Fibroblast of mammary gland (primary cell): Measurements from ENCODE around the gene CHODL.

Source experiments
- DNase-seq: peaks from one replicate; pipeline ENCODE4 v3.0.0-alpha.2; 2010; ENCODE audit warnings: low read depth
- H3K4me3 ChIP-seq: 2 replicates; pipeline ENCODE4 v1.5.1; 2011; ENCODE audit warnings: low read depth, mild to moderate bottlenecking, low read length, moderate library complexity; ENCODE audit not compliant: control insufficient read depth
- TF ChIP-seq, protein P1 (sequence below): conservative IDR thresholded peaks from 2 replicates; pipeline ENCODE4 v1.5.1; 2011; ENCODE audit warnings: low read depth, low read length, inconsistent platforms; ENCODE audit not compliant: control insufficient read depth, insufficient read depth

CHODL gene

DNA sequence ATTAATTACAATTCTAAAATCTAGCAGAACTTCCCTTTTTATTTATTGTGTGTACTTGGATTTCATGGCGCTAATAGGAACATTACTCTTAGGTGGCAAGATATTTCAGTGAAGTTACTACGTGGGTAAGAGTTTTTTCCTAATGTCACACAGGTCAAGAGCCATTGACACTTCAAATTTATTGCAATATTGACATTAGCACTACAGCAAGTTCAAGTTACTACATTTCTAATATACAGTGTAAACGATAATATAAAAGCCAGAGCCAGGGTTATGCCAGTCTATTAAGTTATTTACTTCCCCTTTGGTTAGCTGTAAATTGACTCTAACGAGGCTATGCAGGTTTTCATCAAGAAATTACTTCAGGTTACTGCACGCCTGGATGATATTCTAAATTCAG is 29.7 kb downstream of the CHODL start:
- no peak for DNase-seq
- no peak overlapping the region for H3K4me3 ChIP-seq
- TF ChIP-seq, protein P1, sequence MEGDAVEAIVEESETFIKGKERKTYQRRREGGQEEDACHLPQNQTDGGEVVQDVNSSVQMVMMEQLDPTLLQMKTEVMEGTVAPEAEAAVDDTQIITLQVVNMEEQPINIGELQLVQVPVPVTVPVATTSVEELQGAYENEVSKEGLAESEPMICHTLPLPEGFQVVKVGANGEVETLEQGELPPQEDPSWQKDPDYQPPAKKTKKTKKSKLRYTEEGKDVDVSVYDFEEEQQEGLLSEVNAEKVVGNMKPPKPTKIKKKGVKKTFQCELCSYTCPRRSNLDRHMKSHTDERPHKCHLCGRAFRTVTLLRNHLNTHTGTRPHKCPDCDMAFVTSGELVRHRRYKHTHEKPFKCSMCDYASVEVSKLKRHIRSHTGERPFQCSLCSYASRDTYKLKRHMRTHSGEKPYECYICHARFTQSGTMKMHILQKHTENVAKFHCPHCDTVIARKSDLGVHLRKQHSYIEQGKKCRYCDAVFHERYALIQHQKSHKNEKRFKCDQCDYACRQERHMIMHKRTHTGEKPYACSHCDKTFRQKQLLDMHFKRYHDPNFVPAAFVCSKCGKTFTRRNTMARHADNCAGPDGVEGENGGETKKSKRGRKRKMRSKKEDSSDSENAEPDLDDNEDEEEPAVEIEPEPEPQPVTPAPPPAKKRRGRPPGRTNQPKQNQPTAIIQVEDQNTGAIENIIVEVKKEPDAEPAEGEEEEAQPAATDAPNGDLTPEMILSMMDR: no peak

DNA sequence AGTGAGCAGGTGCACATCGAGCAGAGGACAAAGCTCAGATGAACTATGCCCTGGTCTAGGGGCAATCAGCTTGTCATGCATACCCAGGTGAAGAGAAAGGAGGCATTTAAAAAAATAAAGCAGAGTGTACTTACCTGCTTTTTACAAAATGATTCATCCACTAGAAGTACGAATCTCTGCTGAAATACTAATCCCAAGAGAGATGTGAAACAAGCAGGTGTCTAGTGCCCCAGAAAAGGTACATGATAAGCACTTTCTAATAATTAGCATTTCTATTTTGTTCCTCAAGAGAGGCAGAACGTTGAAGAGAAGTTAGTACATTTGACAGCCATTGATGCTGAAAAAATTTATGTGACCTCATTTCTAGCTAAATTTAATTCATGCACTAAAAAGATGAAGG is 31.1 kb downstream of the CHODL start:
- DNase-seq: no peak
- no peak overlapping the region for H3K4me3 ChIP-seq
- TF ChIP-seq, protein P1: no peak

DNA sequence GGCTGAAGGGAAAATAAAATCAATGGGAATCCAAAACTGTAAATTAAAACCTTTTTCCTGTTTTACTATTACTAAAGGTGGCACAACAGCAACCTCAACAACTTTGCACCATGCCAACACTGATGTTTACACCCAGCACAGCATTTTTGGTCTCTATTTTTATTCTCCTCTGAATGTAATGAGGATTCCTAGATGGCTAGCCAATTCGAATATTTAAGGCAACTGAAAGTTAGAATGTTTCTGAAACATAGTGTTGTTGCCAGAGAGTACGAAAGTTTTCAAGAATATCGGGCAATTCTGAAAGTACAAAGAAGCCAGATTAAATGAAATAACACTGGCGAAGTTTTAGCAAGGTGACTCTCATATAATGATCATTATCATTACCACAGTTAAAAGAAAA is 40.7 kb downstream of the CHODL start:
- H3K4me3 ChIP-seq: no peak overlapping the region
- TF ChIP-seq, protein P1: no peak
- no peak for DNase-seq

DNA sequence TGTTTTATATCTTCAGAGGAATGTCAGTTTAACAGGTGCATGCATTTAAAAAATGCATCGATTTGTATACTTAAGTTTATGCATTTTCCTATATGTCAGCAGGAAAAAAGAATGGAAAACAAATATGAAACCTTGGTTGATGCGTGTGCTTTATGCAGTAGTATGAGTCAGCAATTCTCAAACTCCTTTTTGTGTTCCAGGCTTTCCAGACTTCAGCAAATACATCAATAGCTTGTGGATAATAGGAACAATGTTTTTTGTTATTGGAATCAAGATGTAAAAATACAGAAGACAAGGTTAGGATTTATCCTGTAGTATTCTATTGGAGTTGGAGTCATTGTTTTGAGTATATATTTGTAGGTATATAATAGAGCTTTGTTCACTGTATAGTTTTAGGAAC is 45.2 kb downstream of the CHODL start:
- DNase-seq: no peak
- TF ChIP-seq, protein P1: no peak
- H3K4me3 ChIP-seq: no peak overlapping the region

DNA sequence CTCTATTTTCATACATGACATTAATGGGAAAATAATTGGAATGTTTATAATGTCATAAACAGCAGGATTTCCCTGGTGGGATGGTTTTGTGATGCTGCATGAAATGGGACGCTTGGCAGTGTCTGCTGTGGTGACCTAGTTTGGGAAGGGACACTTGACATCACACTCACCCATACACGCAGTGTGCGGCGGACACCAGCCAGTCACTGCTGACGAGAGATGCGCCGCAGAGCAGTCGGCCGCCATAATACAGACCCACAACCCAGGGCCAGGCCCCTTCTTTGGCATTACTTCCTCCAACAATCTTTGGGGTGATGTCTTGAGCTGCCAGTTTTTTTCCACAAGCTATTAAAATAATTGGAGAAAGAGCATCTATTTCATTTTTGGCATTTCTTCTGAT is 49.5 kb downstream of the CHODL start:
- no peak overlapping the region for H3K4me3 ChIP-seq
- DNase-seq: no peak
- TF ChIP-seq, protein P1: no peak

DNA sequence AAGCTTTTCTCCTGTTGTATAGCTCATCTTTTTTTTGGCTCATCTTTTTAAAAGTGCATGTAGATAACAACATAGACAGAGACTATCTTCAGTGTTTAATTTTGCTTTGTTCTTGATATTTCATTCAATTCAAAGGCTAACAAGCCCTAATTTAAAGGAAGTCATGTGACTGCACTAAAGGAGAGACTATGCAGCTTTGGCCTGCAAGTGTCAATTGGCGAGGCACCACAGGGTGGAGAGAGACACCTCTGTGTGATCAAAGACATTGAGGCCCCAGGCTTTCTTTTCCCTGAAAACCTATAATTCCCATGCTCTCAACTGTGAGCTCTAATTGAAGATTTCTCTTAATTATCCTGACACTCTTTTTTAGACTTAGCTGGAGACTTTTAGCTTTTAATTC is 53.6 kb downstream of the CHODL start:
- TF ChIP-seq, protein P1: no peak
- DNase-seq: no peak
- H3K4me3 ChIP-seq: no peak overlapping the region
